ENCODE measurements around the gene TMEM44.

Gene TMEM44

DNA sequence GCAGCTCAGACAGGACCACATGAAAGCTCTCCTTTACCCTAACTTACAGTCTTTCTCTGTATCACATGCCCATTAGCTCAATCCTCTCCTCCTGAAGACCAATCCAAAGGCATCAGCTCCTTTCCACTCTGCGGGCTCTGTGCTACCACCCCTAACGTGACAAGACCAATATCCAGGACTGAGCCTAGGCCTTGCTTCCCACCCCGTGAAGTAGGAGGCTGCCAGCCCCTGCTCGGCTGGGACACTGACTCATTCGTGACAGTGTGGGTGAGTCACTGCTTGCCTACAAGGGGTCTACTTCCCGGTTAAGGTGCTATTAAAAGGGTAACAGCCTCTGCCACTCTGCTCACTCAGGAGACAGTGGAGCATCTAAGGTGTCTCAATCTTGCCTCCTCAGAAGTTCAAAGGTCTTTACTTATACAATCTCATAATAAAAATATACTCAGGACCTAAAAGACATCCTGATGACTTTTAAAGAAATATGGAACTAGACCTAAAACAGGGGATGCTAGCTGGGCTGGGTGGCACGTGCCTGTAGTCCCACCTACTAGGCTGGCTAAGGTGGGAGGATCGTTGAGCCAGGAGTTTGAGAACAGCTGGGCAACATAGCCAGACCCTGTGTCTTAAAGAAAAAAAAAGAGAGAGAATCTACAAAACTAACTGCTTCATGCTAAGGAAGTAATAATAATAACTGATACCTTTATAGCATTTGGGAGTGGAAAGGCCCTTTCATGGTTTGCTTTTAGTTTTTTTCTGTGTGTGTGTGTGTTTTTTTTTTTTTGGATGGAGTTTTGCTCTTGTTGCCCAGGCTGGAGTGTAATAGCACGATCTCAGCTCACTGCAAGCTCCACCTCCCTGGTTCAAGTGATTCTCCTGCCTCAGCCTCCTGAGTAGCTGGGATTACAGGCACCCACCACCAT is 55.0 kb downstream of the TMEM44 start:
- no peak for DNase-seq (ENCODE audit: low spot score)

- no peak for DNase-seq (ENCODE audit: low spot score)
Observed at GRCh38 chr3:194575484-194576210, 57.6 kb downstream of the TMEM44 start.

- DNase-seq (ENCODE audit: low spot score): no peak
Observed at GRCh38 chr3:194574639-194575483, 58.4 kb downstream of the TMEM44 start.

- DNase-seq (ENCODE audit: low spot score): no peak
Observed at GRCh38 chr3:194573680-194574437, 59.4 kb downstream of the TMEM44 start.

DNA sequence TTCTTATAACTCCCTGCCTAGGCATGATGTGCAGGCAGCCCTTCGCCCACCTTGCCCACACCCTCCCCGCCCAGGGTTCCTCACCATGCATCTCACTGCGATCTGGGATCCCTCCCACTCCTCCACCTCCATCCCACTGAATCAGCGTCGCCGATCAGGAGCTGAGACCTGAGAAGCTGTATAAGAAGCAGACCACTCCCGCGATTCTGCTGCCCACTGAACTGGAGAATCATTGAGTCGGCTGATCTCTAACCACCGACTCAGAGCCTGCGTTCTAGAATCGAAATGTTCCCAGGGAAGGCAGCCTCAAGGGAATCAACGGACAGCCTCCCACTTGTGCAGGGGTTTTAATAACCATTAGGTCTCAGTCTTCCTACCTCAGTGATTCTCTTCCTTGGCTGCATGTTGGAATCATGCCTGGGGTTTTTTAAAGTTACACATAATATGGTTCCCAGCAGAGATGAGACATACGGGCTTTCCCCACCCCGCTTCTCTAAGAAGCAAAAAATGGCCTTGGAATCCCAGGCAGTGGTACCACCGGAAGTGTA is 60.2 kb downstream of the TMEM44 start:
- no peak for DNase-seq (ENCODE audit: low spot score)

GRCh38 chr3:194572143-194572789 is 61.0 kb downstream of the TMEM44 start:
- DNase-seq (ENCODE audit: low spot score): no peak

- no peak for DNase-seq (ENCODE audit: low spot score)
Observed at GRCh38 chr3:194571491-194572142, 61.6 kb downstream of the TMEM44 start.

- DNase-seq (ENCODE audit: low spot score): no peak
Observed at GRCh38 chr3:194570898-194571297, 62.3 kb downstream of the TMEM44 start.

DNA sequence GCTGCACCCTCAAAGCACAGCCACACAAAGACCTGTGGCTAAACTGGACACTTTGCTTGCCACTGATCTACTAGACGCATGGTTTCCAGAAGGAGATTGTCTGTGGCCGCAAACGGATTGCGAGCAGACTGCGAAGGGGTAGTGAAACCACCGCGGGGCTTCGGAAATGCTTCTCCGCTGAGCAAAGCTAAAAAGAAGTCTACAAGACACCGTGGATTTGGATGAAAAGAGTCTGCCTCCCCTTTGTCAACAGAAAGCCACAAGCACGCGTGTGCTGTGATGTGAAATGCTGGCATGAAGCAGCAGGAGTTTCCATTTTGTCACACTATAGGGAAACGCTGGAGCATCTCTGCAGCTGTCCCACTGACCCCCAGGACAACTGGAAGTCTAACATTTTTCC is 63.0 kb downstream of the TMEM44 start:
- no peak for DNase-seq (ENCODE audit: low spot score)

DNA sequence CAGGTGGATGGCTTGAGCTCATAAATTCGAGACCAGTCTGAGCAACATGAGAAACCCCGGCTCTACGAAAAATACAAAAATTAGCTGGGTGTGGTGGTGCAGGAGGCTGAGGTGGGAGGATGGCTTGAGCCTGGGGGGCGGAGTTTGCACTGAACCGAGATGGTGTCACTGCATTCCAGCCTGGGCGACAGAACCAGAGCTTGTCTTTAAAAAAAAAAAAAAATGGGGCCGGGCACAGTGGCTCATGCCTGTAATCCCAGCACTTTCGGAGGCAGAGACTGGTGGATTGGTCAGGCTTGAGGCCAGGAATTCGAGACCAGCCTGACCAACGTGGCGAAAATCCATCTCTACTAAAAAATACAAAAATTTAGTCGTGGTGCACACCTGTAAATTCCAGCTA is 64.0 kb downstream of the TMEM44 start:
- DNase-seq (ENCODE audit: low spot score): no peak

DNA sequence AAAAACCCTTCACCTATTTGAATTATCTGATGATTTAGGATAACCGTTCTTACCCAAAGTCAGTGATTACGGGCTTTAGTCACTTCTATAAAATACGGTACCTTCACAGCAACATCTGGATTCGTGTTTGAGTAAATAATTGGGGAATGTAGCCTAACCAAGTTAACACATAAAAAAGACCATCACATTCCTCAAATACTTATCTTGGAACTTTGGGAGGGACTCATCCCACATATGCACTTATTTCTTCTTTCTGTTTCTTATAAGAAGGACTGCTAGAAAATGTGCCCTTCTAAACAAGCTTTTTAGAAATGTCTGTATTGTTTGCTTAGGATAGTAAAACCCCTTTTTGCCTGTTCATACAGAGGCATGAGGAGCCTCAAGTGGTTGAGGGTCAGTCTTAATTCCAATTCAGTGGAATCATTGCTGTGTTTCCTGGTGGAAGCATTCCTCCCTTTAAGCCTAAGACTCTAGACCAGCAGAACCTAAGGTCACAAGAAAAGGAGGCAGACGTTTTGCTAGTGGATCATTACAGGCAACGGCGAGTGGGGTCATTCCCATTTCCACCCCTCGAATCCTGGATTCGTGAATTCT is 67.5 kb downstream of the TMEM44 start:
- DNase-seq (ENCODE audit: low spot score): no peak

DNA sequence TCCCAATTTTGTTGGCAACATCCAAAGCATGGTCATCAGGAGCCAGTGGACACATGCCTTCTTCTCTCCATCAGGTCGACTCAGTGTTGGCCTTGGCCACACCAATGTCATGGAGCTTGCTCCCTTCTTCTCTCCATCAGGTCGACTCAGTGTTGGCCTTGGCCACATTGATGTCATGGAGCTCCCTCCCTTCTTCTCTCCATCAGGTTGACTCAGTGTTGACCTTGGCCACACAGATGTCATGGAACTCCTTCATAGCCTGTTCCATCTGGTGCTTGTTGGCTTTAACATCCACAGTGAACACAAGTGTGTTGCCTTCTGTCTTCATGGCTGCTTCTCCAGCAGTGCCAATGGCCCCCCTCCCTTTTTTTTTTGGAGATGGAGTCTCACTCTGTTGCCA is 70.2 kb downstream of the TMEM44 start:
- no peak for DNase-seq (ENCODE audit: low spot score)

DNA sequence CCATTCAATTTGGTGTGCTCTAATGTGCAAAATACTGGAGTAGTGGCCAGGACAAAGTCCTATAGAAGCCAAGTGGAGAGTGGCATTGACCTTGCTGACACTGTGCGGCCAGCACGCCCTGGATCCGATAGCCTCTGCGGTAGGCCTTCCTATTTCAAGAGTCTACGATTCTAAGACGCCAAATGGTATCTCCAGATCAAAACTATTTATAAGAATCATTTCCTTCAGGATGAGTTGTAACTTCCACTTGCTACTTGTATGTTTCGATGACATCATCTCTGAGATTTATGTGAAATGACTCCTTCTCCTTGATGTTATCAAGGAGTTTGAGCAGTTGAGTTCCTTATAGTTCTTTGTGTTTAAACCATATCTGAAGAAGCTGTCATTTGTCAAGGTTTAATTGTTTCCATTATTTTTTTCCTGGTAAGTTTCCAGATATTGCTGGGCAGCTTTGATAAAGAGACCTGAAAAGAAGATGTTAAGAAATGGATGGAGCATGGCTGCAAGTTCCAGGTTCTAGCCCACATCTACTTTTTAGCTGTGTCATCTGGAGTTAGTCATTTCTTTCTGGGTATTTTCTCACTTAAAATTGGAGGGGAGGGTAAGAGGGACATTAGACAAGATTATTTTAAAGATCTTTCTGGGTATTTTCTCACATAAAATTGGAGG is 71.8 kb downstream of the TMEM44 start:
- no peak for DNase-seq (ENCODE audit: low spot score)

GRCh38 chr3:194560047-194560446 is 73.2 kb downstream of the TMEM44 start:
- DNase-seq (ENCODE audit: low spot score): no peak

- DNase-seq (ENCODE audit: low spot score): no peak
Observed at GRCh38 chr3:194559530-194559929, 73.7 kb downstream of the TMEM44 start.

GRCh38 chr3:194556086-194557056 is 76.8 kb downstream of the TMEM44 start:
- no peak for DNase-seq (ENCODE audit: low spot score)

- no peak for DNase-seq (ENCODE audit: low spot score)
Observed at GRCh38 chr3:194555175-194556062, 77.8 kb downstream of the TMEM44 start.
